HEK293 (cell line): Measurements from ENCODE around the gene TLCD3B.
A peak's percentile ranks its signal among the peaks of the same experiment; 100 is the strongest.

Experiments
- CTCF ChIA-PET: fragments of 350-600 bp; formaldehyde crosslinking; extraction: SDS; loops from one replicate; lab custom pipeline; 2021; ENCODE audit warnings: antibody characterized with exemption; lab: Yijun Ruan, JAX
- POLR2A ChIA-PET: fragments of 300-600 bp; formaldehyde crosslinking; extraction: SDS; loops from one replicate; lab custom pipeline; 2020; ENCODE audit warnings: antibody characterized with exemption, inconsistent platforms; lab: Yijun Ruan, JAX
- H3K27ac ChIP-seq: fragments of 200-500 bp; sonication (Bioruptor generic); 2 replicates; pipeline ENCODE4 v1.5.1; 2014; ENCODE audit warnings: low read depth, low read length, control low read depth, inconsistent platforms; ENCODE audit errors: extremely low read depth
- H3K36me3 ChIP-seq, 2 experiments: fragments of 200-500 bp in 1 of 2; sonication (Bioruptor generic) in 1 of 2; 1 replicate in 1 of 2; 2 replicates in 1 of 2; pipeline ENCODE4 v1.5.1; 2014 to 2017; ENCODE audit warnings: inconsistent platforms in 2 of 2, low read length in 2 of 2; ENCODE audit not compliant: control insufficient read depth in 2 of 2, insufficient read depth in 1 of 2
- H3K4me1 ChIP-seq: fragments of 200-500 bp; sonication (Bioruptor generic); 2 replicates; pipeline ENCODE4 v1.5.1; 2014; ENCODE audit warnings: mild to moderate bottlenecking, low read length, inconsistent platforms; ENCODE audit not compliant: control insufficient read depth, insufficient read depth
- H3K4me3 ChIP-seq: 2 replicates; pipeline ENCODE4 v1.5.1; 2011; ENCODE audit warnings: low read depth, mild to moderate bottlenecking, control low read depth, low read length, moderate library complexity
- H3K9me3 ChIP-seq: fragments of 200-500 bp; sonication (Bioruptor generic); 2 replicates; pipeline ENCODE4 v1.5.1; 2014; ENCODE audit warnings: low read depth, low read length, inconsistent platforms; ENCODE audit not compliant: control insufficient read depth, insufficient read depth
- PRDM1 ChIP-seq: fragments of 450-650 bp; formaldehyde crosslinking; IDR thresholded peaks from 2 replicates; pipeline ENCODE4; 2016; ENCODE audit warnings: missing biosample characterization, missing genetic modification characterization
- SP7 ChIP-seq: fragments of 450-650 bp; formaldehyde crosslinking; IDR thresholded peaks from 2 replicates; pipeline ENCODE4 v1.5.1; 2016; ENCODE audit warnings: missing biosample characterization, missing genetic modification characterization
- TRIM28 ChIP-seq: IDR thresholded peaks from 2 replicates; pipeline ENCODE4 v1.6.1; 2011; ENCODE audit warnings: low read length, control low read depth, borderline replicate concordance
- ZBTB7A ChIP-seq: fragments of 450-650 bp; formaldehyde crosslinking; IDR thresholded peaks from 2 replicates; pipeline ENCODE4 v1.5.1; 2016; ENCODE audit warnings: low read depth, missing biosample characterization, missing genetic modification characterization
- ZNF121 ChIP-seq: fragments of 450-650 bp; formaldehyde crosslinking; IDR thresholded peaks from 2 replicates; pipeline ENCODE4 v1.5.1; 2016; ENCODE audit warnings: missing biosample characterization, missing genetic modification characterization
- ZNF132 ChIP-seq: fragments of 450-650 bp; formaldehyde crosslinking; IDR thresholded peaks from 2 replicates; pipeline ENCODE4 v1.5.1; 2017; ENCODE audit warnings: missing biosample characterization, missing genetic modification characterization, borderline replicate concordance
- ZNF140 ChIP-seq: fragments of 450-650 bp; formaldehyde crosslinking; IDR thresholded peaks from 2 replicates; pipeline ENCODE4 v1.5.1; 2016; ENCODE audit warnings: missing biosample characterization, missing genetic modification characterization
- ZNF157 ChIP-seq: fragments of 450-650 bp; formaldehyde crosslinking; IDR thresholded peaks from 2 replicates; pipeline ENCODE4 v1.5.1; 2016; ENCODE audit warnings: missing biosample characterization, missing genetic modification characterization
- ZNF24 ChIP-seq: fragments of 450-650 bp; formaldehyde crosslinking; IDR thresholded peaks from 2 replicates; pipeline ENCODE4 v1.5.1; 2016; ENCODE audit warnings: missing biosample characterization, missing genetic modification characterization
- ZNF266 ChIP-seq: fragments of 450-650 bp; formaldehyde crosslinking; IDR thresholded peaks from 2 replicates; pipeline ENCODE4 v1.5.1; 2016; ENCODE audit warnings: missing biosample characterization, missing genetic modification characterization, low read depth
- ZNF350 ChIP-seq: fragments of 450-650 bp; formaldehyde crosslinking; IDR thresholded peaks from 2 replicates; pipeline ENCODE4 v1.5.0; 2017; ENCODE audit warnings: missing biosample characterization, mild to moderate bottlenecking, missing genetic modification characterization
- ZNF354C ChIP-seq: fragments of 450-650 bp; formaldehyde crosslinking; IDR thresholded peaks from 2 replicates; pipeline ENCODE4 v1.5.1; 2016; ENCODE audit warnings: missing biosample characterization, missing genetic modification characterization, low read depth, borderline replicate concordance
- ZNF600 ChIP-seq: fragments of 450-650 bp; formaldehyde crosslinking; IDR thresholded peaks from 2 replicates; pipeline ENCODE4 v1.5.1; 2016; ENCODE audit warnings: missing biosample characterization, missing genetic modification characterization
- ZNF610 ChIP-seq: fragments of 450-650 bp; formaldehyde crosslinking; IDR thresholded peaks from 2 replicates; pipeline ENCODE4 v1.5.1; 2016; ENCODE audit warnings: missing biosample characterization, missing genetic modification characterization, borderline replicate concordance
- ZNF623 ChIP-seq: fragments of 450-650 bp; formaldehyde crosslinking; IDR thresholded peaks from 2 replicates; pipeline ENCODE4 v1.5.1; 2016; ENCODE audit warnings: missing biosample characterization, missing genetic modification characterization
- ZNF707 ChIP-seq: fragments of 450-650 bp; formaldehyde crosslinking; IDR thresholded peaks from 2 replicates; pipeline ENCODE4 v1.5.1; 2016; ENCODE audit warnings: missing biosample characterization, missing genetic modification characterization
- TF ChIP-seq, protein P1 (sequence below): fragments of 450-650 bp; formaldehyde crosslinking; IDR thresholded peaks from 2 replicates; pipeline ENCODE4 v1.5.1; 2016; ENCODE audit warnings: missing biosample characterization, missing genetic modification characterization
- TF ChIP-seq, protein P2 (sequence below): fragments of 450-650 bp; formaldehyde crosslinking; IDR thresholded peaks from 2 replicates; pipeline ENCODE4 v1.5.1; 2016; ENCODE audit warnings: missing biosample characterization, missing genetic modification characterization
- TF ChIP-seq, protein P3 (sequence below): fragments of 450-650 bp; formaldehyde crosslinking; IDR thresholded peaks from 2 replicates; pipeline ENCODE4 v1.5.1; 2016; ENCODE audit warnings: missing biosample characterization, missing genetic modification characterization
- TF ChIP-seq, protein P4 (sequence below): fragments of 450-650 bp; formaldehyde crosslinking; IDR thresholded peaks from 2 replicates; pipeline ENCODE4 v1.5.1; 2016; ENCODE audit warnings: missing biosample characterization, missing genetic modification characterization

Gene TLCD3B

DNA sequence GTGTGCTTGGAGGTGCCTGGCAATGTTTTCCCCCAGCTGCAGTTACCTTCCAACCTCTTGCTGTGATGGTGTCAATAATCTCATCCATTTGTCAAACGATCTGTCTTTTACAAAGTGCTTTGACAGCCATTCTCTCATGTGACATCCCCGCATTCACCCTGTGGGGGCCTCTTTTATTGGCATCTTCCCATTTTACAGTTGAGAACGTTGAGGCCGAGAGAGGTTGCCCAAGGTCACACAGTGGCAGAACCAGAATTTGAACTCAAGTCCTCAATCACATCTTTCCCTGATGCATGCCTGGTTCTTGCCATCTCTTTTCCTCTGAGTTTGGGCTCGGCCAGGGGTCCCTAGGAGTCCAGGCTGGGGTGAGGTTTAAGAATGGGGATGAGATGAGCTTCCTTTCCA lies 55.9 kb downstream of the TLCD3B start:
- H3K4me3 ChIP-seq = peak overlapping the region; percentile 72
- H3K27ac ChIP-seq = no peak overlapping the region
- ChIA-PET POLR2A (interaction anchor here (0.6 to 5.4 kb wide), 11 partner anchors 11 to 160 kb away, joined by 3 to 58 read pairs (median 5); partner anchors contain the start of genes HIRIP3, INO80E, KCTD13 and PAGR1), CTCF (interaction anchor here (0.6 to 2.0 kb wide), 7 partner anchors 10 to 246 kb away, joined by 3 to 5 read pairs (median 4); no protein-coding TSS in a partner anchor)
- no peaks in the 10 kb centered on the region for H3K9me3 ChIP-seq
- H3K4me1 ChIP-seq = peaks cover 8% of the 10 kb centered on the region
- H3K36me3 ChIP-seq = peaks cover 5 to 63% of the 10 kb centered on the region in 2 experiments; a peak in 1 of 3 replicates
- TF ChIP-seq ZBTB7A (tag by site-specific recombination) = 0 out of 2 replicates have a peak, but pooled peaks have one; percentile 11
- no peak for TF ChIP-seq PRDM1 (tag by site-specific recombination)
- TF ChIP-seq, protein P1, sequence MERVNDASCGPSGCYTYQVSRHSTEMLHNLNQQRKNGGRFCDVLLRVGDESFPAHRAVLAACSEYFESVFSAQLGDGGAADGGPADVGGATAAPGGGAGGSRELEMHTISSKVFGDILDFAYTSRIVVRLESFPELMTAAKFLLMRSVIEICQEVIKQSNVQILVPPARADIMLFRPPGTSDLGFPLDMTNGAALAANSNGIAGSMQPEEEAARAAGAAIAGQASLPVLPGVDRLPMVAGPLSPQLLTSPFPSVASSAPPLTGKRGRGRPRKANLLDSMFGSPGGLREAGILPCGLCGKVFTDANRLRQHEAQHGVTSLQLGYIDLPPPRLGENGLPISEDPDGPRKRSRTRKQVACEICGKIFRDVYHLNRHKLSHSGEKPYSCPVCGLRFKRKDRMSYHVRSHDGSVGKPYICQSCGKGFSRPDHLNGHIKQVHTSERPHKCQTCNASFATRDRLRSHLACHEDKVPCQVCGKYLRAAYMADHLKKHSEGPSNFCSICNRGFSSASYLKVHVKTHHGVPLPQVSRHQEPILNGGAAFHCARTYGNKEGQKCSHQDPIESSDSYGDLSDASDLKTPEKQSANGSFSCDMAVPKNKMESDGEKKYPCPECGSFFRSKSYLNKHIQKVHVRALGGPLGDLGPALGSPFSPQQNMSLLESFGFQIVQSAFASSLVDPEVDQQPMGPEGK (tag by site-specific recombination) = 0 out of 2 replicates have a peak, but pooled peaks have one; percentile 2
- no peak for TF ChIP-seq ZNF24 (tag by site-specific recombination)
- TF ChIP-seq ZNF121 (tag by site-specific recombination) = no peak
- TF ChIP-seq ZNF140 (tag by site-specific recombination) = no peak
- TF ChIP-seq ZNF266 (tag by site-specific recombination) = no peak
- TF ChIP-seq ZNF350 (tag by site-specific recombination) = no peak
- TF ChIP-seq, protein P2, sequence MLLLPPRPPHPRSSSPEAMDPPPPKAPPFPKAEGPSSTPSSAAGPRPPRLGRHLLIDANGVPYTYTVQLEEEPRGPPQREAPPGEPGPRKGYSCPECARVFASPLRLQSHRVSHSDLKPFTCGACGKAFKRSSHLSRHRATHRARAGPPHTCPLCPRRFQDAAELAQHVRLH = peak; percentile 70; the same call in 1 of the 2 replicates
- TF ChIP-seq, protein P3, sequence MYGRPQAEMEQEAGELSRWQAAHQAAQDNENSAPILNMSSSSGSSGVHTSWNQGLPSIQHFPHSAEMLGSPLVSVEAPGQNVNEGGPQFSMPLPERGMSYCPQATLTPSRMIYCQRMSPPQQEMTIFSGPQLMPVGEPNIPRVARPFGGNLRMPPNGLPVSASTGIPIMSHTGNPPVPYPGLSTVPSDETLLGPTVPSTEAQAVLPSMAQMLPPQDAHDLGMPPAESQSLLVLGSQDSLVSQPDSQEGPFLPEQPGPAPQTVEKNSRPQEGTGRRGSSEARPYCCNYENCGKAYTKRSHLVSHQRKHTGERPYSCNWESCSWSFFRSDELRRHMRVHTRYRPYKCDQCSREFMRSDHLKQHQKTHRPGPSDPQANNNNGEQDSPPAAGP (tag by site-specific recombination) = 0 out of 2 replicates have a peak, but pooled peaks have one; percentile 13
- peak; percentile 13; the same call in 1 of the 2 replicates for TF ChIP-seq TRIM28
- TF ChIP-seq ZNF354C (tag by site-specific recombination) = no peak
- no peak for TF ChIP-seq ZNF707 (tag by site-specific recombination)
- TF ChIP-seq SP7 (tag by site-specific recombination) = 0 out of 2 replicates have a peak, but pooled peaks have one; percentile 8
- TF ChIP-seq ZNF132 = no peak
- TF ChIP-seq, protein P4, sequence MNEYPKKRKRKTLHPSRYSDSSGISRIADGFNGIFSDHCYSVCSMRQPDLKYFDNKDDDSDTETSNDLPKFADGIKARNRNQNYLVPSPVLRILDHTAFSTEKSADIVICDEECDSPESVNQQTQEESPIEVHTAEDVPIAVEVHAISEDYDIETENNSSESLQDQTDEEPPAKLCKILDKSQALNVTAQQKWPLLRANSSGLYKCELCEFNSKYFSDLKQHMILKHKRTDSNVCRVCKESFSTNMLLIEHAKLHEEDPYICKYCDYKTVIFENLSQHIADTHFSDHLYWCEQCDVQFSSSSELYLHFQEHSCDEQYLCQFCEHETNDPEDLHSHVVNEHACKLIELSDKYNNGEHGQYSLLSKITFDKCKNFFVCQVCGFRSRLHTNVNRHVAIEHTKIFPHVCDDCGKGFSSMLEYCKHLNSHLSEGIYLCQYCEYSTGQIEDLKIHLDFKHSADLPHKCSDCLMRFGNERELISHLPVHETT (tag by site-specific recombination) = peak; percentile 13; the same call in 1 of the 2 replicates
- TF ChIP-seq ZNF157 (tag by site-specific recombination) = no peak
- TF ChIP-seq ZNF600 (tag by site-specific recombination) = no peak
- no peak for TF ChIP-seq ZNF610 (tag by site-specific recombination)
- TF ChIP-seq ZNF623 (tag by site-specific recombination) = peak; percentile 21; the same call in 1 of the 2 replicates
